ENCODE results near the gene DDC.
"Not testable (repeated sequence)": the region's sequence is repeated elsewhere in the genome, so short reads cannot be mapped to it uniquely, and the experiment has no call there.

Gene DDC

DNA sequence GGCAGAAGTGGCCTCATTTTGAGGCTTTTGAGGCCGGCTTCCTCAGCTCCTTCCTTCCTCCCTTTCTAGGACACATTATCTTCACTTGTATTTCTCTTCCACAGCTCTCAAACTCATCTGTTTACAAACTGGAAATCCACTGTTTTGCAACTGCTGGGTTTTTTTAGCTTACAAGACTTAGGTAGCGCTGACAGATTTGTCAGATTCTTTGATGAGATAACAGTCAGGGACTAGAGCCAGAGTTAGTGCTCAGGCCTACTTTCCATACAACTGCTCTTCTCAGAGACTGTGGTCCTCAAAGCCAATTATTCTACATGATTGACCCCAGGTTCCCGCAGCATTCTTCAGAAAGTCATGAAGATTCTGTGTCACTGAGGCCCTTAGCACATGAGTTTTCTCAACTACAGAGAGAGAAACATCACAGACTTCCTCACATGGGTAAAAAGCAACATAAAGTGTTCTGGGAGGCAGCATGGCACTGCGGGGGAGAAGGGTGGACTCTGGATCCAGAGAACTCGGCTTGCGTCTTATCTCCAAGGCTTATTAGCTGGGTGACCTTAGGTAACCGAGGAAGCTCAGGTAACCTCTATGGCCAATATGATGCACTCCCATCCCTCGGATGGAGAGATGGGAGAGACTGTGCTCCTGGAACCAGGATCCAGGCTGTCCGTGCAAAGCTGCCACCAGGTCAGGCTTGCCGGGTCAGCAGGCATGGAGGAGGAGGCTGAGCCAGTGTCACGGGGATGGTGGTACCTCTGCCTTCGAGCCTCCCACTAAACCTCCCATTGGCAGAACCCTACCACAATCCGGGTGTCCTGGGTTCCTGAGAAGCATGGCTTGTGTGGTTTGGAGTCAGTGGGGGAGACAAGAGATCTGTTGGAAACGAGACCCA, 10.5 kb downstream of the DDC start:
- DNase-seq (ENCODE audit: low read depth) = no peak

DNA sequence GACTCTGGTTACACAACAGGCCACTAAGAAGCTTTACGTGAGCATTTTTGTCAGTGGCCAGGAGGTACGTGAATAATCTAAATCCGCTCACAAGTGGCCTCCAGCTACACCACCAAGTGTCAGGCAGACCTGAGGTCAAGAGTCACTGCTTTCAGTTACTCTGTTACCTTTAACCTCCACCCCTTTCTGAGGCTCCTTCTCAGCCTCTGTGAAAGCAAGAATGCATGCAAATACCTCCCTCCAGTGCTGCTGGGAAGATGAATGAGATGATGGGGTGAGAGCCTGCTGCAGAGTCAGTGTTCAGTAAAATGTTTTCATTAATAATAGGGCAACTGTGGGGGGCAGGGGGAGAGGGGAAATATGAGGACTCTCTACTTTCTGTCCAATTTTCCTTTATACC, 11.2 kb downstream of the DDC start:
- no peak for DNase-seq (ENCODE audit: low read depth)

- no peak for DNase-seq (ENCODE audit: low read depth)
Observed at GRCh38 chr7:50552921-50553320, 12.3 kb downstream of the DDC start.

- no peak for DNase-seq (ENCODE audit: low read depth)
Observed at GRCh38 chr7:50552139-50552538, 13.1 kb downstream of the DDC start.

DNA sequence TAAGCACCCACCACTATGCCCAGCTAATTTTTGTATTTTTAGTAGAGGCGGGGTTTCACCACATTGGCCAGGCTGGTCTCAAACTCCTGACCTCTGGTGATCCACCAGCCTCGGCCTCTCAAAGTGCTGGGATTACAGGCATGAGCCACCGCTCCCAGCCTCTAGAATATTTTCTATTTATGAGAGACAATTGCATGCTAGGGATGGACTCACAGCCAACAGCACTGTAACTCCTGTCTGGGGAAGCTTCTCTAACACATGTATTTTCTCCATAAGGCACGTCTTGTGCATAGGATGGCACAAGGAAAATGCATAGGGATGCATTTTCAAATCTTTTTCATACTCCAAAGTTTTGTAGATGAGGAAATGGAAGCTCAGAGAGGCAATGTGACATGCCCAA, 19.6 kb downstream of the DDC start:
- DNase-seq (ENCODE audit: low read depth) = not testable (repeated sequence)

DNA sequence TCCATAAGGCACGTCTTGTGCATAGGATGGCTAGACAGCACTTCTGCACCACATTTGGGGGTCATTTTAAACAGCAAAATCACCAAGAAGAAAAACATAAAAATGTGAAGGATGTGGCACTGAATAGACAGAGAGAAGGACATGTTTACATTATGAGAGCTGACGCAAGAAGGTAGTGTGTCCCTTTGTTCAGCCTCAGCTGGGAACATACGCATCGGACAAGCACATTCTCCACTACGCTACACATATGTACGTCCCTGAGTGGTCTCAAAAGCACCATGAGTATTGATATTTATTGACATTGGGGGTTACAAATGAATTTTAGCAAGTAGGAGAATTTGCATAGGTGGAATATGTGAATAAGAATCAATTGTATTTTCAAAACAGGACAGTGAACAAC, 20.2 kb downstream of the DDC start:
- DNase-seq (ENCODE audit: low read depth) = no peak

DNA sequence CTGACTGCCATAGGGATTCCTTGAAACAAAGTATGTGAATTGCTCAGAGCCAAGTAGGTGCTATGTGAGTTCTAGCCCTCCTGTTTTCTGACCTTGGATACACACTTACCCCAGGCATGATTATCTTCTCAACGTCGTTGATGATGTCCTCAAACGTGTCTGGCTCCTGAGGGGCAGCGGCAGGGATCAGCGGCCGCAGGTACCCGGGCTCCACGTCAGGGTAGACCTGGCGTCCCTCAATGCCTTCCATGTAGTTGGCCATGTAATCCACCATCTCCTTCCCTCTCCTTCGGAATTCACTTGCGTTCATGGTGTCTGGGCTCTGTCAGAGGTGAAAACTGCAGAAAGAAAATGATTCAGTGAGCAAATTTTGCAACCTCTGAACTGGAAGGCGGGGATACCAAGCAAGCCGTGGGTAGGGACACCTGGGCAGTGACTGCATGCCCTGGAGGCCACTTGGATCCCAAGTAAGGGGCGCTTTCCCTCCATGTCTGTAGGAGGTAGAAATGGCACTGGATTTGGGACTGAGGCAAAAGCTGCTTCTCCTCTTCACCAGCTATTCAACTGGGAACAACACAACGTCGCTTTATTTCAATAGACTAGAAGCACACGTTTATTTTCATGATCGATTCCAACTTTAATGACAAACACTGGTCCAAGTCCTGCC, 21.3 kb downstream of the DDC start:
- DNase-seq (ENCODE audit: low read depth) = no peak

GRCh38 chr7:50542132-50542531, 23.1 kb downstream of the DDC start:
- DNase-seq (ENCODE audit: low read depth) = no peak

- no peak for DNase-seq (ENCODE audit: low read depth)
Observed at GRCh38 chr7:50540785-50541579, 24.2 kb downstream of the DDC start.

DNA sequence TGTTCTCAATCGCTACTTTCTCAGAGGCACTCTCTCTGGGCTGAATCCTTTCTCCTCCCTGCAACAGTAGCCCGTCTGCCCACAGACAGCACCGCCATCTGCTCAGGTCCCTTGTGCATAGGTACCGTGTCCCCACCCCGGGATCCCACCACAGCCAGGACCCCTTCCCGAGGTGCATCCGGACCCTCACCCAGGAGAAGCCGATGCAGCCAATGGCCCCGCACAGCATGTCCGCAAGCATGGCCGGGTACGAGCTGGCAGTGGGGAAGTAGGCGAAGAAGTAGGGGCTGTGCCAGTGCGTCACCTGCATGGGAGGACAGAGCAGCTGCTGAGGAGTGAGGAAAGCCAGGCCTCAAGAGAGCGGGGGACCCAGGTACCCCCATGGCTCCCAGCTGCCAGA, 25.5 kb downstream of the DDC start:
- DNase-seq (ENCODE audit: low read depth) = no peak

GRCh38 chr7:50538478-50538877, 26.7 kb downstream of the DDC start:
- DNase-seq (ENCODE audit: low read depth) = no peak

DNA sequence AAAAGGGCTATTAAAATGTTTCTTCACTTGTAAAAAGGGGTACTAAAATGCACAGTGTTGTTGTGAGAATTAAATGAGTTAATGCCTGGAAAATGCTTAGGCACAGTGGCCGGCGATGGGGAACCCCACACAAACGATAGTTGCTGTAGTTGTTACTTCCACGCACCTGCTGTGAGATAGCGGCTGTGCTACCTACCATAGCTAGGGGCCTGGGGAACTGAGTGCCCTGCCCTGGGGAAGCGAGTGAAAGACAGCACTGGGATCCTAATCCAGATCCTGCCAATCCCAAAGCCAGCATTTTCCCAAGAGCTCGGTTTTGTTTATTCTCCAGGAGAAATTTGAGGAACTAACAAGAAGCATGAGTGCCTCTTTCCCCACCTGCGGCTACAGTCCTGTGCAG, 27.8 kb downstream of the DDC start:
- no peak for DNase-seq (ENCODE audit: low read depth)

DNA sequence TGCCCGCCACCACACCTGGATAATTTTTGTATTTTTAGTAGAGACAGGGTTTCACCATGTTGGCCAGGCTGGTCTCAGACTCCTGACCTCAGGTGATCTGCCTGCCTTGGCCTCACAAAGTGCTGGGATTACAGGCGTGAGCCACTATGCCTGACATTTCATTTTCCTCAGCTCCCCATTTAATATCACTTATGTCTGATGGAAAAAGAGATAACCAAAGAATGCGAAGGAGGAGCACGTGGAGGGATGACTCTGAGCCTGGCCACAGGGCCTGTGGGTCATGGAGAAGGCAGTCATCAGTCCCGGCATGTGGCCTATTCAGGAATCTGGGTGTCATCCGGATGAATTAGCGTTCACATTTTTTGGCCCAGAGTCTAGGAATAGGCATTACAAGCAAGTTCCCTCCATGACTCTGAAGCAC, 29.9 kb downstream of the DDC start:
- DNase-seq (ENCODE audit: low read depth) = not testable (repeated sequence)

DNA sequence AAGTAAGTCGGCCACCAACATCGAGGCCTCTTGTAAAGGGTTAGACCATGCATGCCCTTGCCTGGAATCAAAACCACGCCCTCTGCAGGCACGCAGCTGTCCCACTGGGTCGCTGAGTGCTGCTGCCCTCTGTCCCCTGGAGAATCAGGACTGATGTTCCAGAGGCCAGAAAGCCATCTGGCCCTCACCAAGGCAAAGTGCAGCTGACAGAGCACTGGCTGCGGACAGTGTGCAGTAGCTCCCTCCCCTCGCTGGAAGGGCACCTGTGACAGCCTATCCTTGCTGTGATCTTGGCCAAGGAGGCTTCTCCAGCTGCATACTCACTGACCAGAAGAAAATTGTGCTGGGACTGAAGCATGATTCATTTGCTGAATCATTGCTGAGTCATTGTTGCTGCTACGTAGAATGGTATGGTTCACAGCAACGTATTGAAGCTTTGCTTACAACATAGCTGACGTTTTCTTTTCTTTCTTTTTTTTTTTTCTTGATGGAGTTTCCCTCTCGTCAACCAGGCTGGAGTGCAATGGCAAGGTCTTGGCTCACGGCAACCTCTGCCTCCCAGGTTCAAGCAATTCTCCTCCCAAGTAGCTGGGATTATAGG, 30.4 kb downstream of the DDC start:
- no peak for DNase-seq (ENCODE audit: low read depth)

GRCh38 chr7:50533866-50534265, 31.3 kb downstream of the DDC start:
- no peak for DNase-seq (ENCODE audit: low read depth)

GRCh38 chr7:50531928-50532327, 33.3 kb downstream of the DDC start:
- DNase-seq (ENCODE audit: low read depth) = no peak

- no peak for DNase-seq (ENCODE audit: low read depth)
Observed at GRCh38 chr7:50531401-50531911, 33.7 kb downstream of the DDC start.

- DNase-seq (ENCODE audit: low read depth) = no peak
Observed at GRCh38 chr7:50530766-50531165, 34.4 kb downstream of the DDC start.

GRCh38 chr7:50529093-50529862, 35.9 kb downstream of the DDC start:
- DNase-seq (ENCODE audit: low read depth) = no peak

DNA sequence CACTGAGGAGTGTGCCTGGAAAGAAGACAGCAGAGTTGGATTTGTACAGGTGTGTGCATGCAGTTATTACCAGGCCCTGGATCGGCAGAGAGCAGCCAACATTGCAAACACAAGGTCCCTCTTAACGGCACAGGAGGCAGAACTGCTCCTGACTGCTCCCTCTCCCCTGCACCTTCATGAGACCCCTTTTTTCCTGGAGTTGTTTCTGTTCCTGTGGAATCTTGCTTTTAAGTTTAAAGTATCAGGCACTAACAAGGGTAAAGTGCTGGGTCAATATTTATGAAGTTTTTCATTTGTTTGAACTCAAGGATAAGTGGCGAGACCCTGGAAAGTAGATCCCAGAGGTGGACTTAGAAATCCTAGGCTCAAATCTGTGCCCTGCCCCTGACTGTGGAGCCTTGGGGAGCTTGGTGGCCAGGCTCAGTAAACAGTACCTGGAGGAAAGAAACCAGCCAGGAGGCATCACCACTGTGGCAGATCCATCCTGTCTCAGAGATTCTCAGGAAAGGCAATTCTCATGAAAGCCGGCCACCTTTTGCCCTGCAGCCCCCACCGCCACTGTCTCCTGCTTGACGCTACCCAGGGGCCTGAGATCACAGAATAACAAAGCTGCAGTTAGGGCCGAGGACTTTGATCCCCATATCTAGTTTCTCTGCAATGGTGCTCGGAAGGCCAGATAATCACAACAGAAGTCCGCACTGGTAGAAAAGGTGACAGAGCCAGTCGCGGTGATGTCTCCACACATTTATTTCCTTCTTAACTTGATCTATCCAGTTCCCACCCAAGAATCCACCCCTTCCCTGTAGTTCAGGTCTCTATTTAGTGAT, 36.7 kb downstream of the DDC start:
- no peak for DNase-seq (ENCODE audit: low read depth)

Measured in T-helper 22 cell (primary cell).